ENCODE data around the gene COA1.

DNA sequence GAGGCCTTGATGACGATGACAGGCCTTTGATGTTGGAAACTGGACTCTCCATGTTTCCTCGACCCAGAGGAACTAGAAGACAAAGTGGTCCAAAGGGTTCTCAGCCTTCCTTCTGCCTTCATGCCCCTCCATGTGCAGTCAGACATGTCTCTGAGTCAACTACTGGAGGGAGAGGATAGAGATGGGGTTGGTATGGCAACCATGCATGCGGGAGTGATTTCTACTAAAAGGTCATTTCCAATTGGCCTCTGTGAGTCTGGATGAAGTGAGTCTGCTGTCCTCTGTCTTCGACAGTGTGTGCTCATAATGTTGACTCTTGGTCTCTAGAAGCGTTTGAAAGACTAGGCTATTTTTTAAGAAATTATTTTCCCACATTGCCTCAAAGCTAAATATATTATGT, 117.2 kb downstream of the COA1 start:
- TF ChIP-seq, protein P1, sequence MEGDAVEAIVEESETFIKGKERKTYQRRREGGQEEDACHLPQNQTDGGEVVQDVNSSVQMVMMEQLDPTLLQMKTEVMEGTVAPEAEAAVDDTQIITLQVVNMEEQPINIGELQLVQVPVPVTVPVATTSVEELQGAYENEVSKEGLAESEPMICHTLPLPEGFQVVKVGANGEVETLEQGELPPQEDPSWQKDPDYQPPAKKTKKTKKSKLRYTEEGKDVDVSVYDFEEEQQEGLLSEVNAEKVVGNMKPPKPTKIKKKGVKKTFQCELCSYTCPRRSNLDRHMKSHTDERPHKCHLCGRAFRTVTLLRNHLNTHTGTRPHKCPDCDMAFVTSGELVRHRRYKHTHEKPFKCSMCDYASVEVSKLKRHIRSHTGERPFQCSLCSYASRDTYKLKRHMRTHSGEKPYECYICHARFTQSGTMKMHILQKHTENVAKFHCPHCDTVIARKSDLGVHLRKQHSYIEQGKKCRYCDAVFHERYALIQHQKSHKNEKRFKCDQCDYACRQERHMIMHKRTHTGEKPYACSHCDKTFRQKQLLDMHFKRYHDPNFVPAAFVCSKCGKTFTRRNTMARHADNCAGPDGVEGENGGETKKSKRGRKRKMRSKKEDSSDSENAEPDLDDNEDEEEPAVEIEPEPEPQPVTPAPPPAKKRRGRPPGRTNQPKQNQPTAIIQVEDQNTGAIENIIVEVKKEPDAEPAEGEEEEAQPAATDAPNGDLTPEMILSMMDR (IDR thresholded peaks at IDR 0.05) = no peak
- no peak for TF ChIP-seq POLR2A (IDR thresholded peaks at IDR 0.05)

Data from Peyer's patch (tissue), 4 donors.